K562 (cell line): Measurements from ENCODE around the gene VPS37B. TPM values are rescaled to one million over a fixed set of nuclear protein-coding genes. Genes with fewer than 3 reads are reported as not detected.

ENCODE experiments used
- CBX8 ChIP-seq: fragments of 200-600 bp; sonication (generic); IDR thresholded peaks from 2 replicates; pipeline ENCODE4 v1.6.1; 2012; ENCODE audit warnings: borderline replicate concordance, mixed run types, low read depth, mild to moderate bottlenecking, moderate library complexity, mixed read lengths, low read length, control low read depth, inconsistent platforms; ENCODE audit not compliant: poor library complexity, severe bottlenecking; ENCODE audit errors: extremely low read depth
- CGGBP1 ChIP-seq: fragments of 250-450 bp; sonication (Bioruptor Pico); IDR thresholded peaks from 2 replicates; pipeline ENCODE4 v1.9.0; 2021; ENCODE audit warnings: mild to moderate bottlenecking
- CHD2 ChIP-seq: IDR thresholded peaks from 2 replicates; pipeline ENCODE4 v1.6.1; 2011; ENCODE audit warnings: low read depth, low read length
- CREM ChIP-seq: IDR thresholded peaks from 2 replicates; pipeline ENCODE4 v1.6.1; 2014; ENCODE audit warnings: antibody characterized with exemption, low read depth
- FOXJ2 ChIP-seq: fragments of 200-800 bp; sonication (Bioruptor generic); IDR thresholded peaks from 2 replicates; pipeline ENCODE4 v1.6.1; 2016; ENCODE audit warnings: missing genetic modification characterization, missing compliant biosample characterization
- HMG20B ChIP-seq: fragments of 250-450 bp; sonication (Bioruptor Pico); IDR thresholded peaks from 2 replicates; pipeline ENCODE4 v1.5.0; 2021; ENCODE audit warnings: mild to moderate bottlenecking
- IRF9 ChIP-seq: fragments of 450-650 bp; IDR thresholded peaks from 2 replicates; pipeline ENCODE4 v1.6.1; 2016; ENCODE audit warnings: missing biosample characterization, missing genetic modification characterization
- MEF2D ChIP-seq: conservative IDR thresholded peaks from 2 replicates; pipeline ENCODE4 v1.6.1; 2016; ENCODE audit warnings: low read depth, missing genetic modification characterization, missing compliant biosample characterization
- NFYB ChIP-seq: IDR thresholded peaks from 2 replicates; pipeline ENCODE4 v1.6.1; 2011; ENCODE audit warnings: mild to moderate bottlenecking, moderate library complexity; ENCODE audit not compliant: insufficient read length; ENCODE audit errors: extremely low read depth
- RCOR1 ChIP-seq, 2 experiments: IDR thresholded peaks; 2 replicates each; pipeline ENCODE4 v1.6.1; 2012; ENCODE audit warnings: low read depth in 2 of 2, low read length in 2 of 2, borderline replicate concordance in 1 of 2, improper control_type of control experiment in 1 of 2
- REST ChIP-seq, 2 experiments: fragments of 450-650 bp; formaldehyde crosslinking in 1 of 2; IDR thresholded peaks; 2 replicates each; pipeline versions ENCODE4 v1.4.0 to v1.6.1; 2014 to 2020; ENCODE audit warnings: mild to moderate bottlenecking in 2 of 2, borderline replicate concordance in 1 of 2, low read depth in 1 of 2
- SUPT5H ChIP-seq: fragments of 450-650 bp; IDR thresholded peaks from 2 replicates; pipeline ENCODE4 v1.6.1; 2016
- TFAM ChIP-seq: fragments of 250-450 bp; sonication (Bioruptor Pico); conservative IDR thresholded peaks from 2 replicates; pipeline ENCODE4 v1.5.0; 2021; ENCODE audit warnings: mild to moderate bottlenecking, moderate library complexity
- TSC22D4 ChIP-seq: fragments of 450-650 bp; IDR thresholded peaks from 2 replicates; pipeline ENCODE4 v1.6.1; 2016; ENCODE audit warnings: missing genetic modification characterization, missing biosample characterization, control low read depth
- ZFPM2 ChIP-seq: fragments of 250-450 bp; sonication (Bioruptor Pico); IDR thresholded peaks from 2 replicates; pipeline ENCODE4 v1.5.1; 2022; ENCODE audit warnings: mild to moderate bottlenecking
- ZNF316 ChIP-seq: fragments of 450-650 bp; IDR thresholded peaks from 2 replicates; pipeline ENCODE4 v1.6.1; 2016
- ZNF507 ChIP-seq: conservative IDR thresholded peaks from 2 replicates; pipeline ENCODE4 v1.6.1; 2017; ENCODE audit warnings: missing genetic modification characterization, missing compliant biosample characterization
- ZNF551 ChIP-seq: fragments of 250-450 bp; sonication (Bioruptor Pico); IDR thresholded peaks from 2 replicates; pipeline ENCODE4 v1.5.0; 2021; ENCODE audit warnings: mild to moderate bottlenecking, moderate library complexity
- ZNF830 ChIP-seq: fragments of 250-450 bp; sonication (Bioruptor Pico); IDR thresholded peaks from 2 replicates; pipeline ENCODE4 v1.5.0; 2021; ENCODE audit warnings: mild to moderate bottlenecking
- polyA plus RNA-seq, 8 experiments: library from polyadenylated mRNA; depleted of rRNA in 4 of 8; stranded (reverse) in 5 of 8; unstranded in 3 of 8; fragments of >200 nt; fragmentation: Nextera tagmentation in 2 of 8; fragmentation: Illumina TruSeq in 1 of 8; extraction: Ambion mirVana in 2 of 8; extraction: Trizol in 1 of 8; gene quantifications; 2 replicates each; pipeline versions ENCODE4 v1.2.1 to v1.2.3, GENCODE V29; 2011 to 2014; ENCODE audit warnings: inconsistent platforms in 1 of 8, missing spikeins in 1 of 8
- total RNA-seq, 7 experiments: library from RNA; depleted of rRNA in 6 of 7; stranded (reverse); fragments of >200 nt in 6 of 7; fragmentation: Illumina TruSeq in 2 of 7; extraction: Trizol in 2 of 7; gene quantifications; 2 replicates each; pipeline versions ENCODE4 v1.2.1 to v1.2.3, GENCODE V29; 2011 to 2021; ENCODE audit warnings: low replicate concordance in 1 of 7

VPS37B gene
- total and polyA plus RNA-seq, 9 of the 15 experiments (the other 6 are each of a cell fraction or from before 2014, with no cell fraction given): 0.28 to 37.4 (median 17.9) TPM

DNA sequence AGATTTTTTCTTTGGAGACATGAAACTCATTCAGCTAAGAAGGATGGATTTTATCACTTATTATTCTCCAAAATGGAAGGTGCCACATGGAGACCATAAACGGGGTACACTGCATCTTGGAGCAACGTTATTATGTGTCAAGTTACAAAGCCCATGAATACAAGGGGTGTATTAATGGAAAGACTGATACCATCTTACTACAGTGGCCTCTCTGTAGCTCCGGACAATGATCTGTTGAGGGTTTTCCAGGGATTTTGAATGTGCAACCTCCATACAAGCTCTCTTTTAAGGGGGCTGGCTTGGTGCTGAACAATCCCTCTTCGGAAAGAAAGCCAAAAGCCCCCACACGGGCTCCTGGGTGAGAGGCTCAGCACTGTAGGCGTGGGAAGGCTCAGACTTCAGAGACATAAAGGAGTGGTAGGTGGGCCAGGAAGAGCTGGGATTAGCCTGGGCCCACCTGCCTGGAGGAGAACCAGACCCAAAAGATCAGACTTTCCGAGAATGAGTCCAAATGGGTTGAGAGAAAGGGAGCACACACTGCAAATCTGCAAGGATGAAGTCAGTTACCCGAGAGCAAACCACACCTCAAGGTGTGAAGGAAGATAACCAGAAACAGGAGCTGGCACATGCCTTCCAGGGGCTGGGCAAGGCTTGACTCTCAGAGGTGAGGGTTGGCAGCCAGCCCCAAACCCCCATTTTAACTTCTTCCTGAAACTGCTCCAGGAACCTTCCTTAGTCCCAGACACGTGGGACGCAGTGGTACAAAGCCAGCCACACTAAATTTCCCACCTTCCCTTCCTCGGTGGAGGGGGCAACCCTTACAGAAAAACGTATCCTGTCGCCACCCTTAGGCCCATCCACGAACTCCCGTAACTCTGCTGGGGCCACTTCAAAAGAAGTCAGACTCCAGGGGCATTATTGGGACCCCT is 1.5 kb downstream of the VPS37B start (continued):
- TF ChIP-seq CBX8: no peak
- TF ChIP-seq ZNF316: no peak
- TF ChIP-seq TFAM (CRISPR knock-in tag): no peak
- no peak for TF ChIP-seq ZFPM2 (CRISPR knock-in tag)
- no peak for TF ChIP-seq TSC22D4 (tag)
- no peak for TF ChIP-seq CHD2
- no peak for TF ChIP-seq ZNF830 (CRISPR knock-in tag)
- TF ChIP-seq FOXJ2 (tag): no peak
- no peak for TF ChIP-seq ZNF507 (tag)
- no peak for TF ChIP-seq IRF9 (tag)
- TF ChIP-seq MEF2D: no peak
- TF ChIP-seq NFYB: no peak
- no peak for TF ChIP-seq CREM
- no peak for TF ChIP-seq CGGBP1 (CRISPR knock-in tag)
- no peak for TF ChIP-seq HMG20B
- TF ChIP-seq SUPT5H: no peak
- TF ChIP-seq REST (IDR thresholded peaks at IDR 0.05; ENCODE audit: borderline replicate concordance): peak; percentile 13; the same call in 1 of the 2 replicates
- no peak for TF ChIP-seq REST (CRISPR knock-in tag; IDR thresholded peaks at IDR 0.05; ENCODE audit: low read depth)
- no peak for TF ChIP-seq ZNF551 (CRISPR knock-in tag)
- 0 out of 4 replicates have a peak, but pooled peaks of 1 of the 2 experiments have one; percentile 14 for TF ChIP-seq RCOR1 (IDR thresholded peaks at IDR 0.05; ENCODE audit: borderline replicate concordance in 1 of 2, low read depth in 2 of 2, low read length in 2 of 2)
